GM10266 (cell line): ENCODE measurements around the gene GGACT.

ENCODE experiments used
- DNase-seq: peaks from one replicate; pipeline ENCODE4 v3.0.0; 2012; ENCODE audit errors: extremely low spot score
- CTCF ChIP-seq: IDR thresholded peaks from 2 replicates; pipeline ENCODE4 v1.5.1; 2012; ENCODE audit warnings: mild to moderate bottlenecking, low read depth; ENCODE audit not compliant: control insufficient read depth, insufficient read depth; ENCODE audit errors: missing control alignments

GGACT gene

DNA sequence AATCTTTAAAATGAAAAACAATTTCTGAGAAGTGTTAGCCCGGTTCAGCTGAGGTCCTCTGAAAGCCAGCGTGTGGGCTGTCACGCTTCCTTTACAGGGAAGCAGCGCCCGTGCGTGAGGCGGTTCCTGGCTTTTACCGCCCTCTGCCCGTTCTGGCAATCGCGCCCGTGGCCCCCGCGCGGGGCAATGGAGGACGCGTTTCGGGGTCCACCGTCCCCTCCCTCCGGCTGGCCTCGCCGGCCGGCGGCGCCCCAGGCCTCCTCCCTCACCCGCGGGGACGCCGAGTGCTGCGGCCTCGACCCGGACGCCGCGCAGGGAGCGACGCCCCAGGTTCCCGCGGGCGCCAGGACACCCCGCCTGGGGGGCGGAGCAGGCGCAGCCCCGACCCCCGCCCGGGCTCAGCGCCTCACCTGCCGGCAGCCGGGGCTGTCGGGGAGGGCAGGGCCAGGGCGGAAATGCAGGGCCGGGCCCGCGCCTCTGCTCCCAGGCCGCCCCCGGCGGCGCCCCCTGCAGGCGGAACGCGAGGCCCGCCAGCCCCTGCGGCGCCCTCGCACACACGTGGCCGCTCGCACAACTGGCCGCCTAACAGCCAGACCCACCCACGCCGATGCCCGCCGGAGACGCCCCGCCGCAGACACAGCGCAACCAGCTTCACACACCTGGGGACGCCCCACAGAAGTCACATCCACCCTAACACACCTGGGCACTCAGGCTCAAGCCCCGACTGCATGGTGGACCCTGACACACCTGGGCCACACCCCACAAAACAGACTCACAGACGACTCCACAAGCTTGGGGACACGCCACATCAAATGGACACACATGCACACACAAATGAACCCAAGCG lies at the start of gene GGACT:
Gene GGACT (minus strand): TSS at position 459 of the 847 bp plus-strand sequence. CDS start 56,198 bp downstream, outside the sequence.
- TF ChIP-seq CTCF, result peak; percentile 89

GRCh38 chr13:100637796-100638195 lies 49.2 kb upstream of the GGACT start:
- no peak for DNase-seq

More for the DNA sequence above, at the start of gene GGACT:
- peak; percentile 93 for DNase-seq

DNA sequence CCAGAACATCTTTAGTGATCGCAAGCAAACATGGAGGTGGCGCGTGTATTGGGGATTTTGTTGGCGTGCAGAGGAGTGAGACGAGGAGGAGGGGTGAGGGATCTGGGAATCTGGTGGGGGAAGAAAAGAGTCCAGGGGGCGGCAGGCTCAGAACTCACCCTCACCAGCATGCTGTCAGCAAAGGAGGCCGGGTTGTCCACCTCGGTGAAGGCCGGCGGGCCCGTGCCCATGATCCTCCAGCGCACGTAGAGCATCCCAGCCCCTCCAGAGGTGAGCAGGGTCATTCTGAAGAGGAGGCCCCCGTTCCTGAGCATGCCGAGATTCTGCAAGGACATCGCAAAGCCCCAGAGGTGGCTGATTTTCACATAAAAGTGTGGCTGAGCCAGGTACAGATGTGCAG lies 48.8 kb upstream of the GGACT start:
- no peak for DNase-seq
- TF ChIP-seq CTCF, result no peak

More at GRCh38 chr13:100637796-100638195, 49.2 kb upstream of the GGACT start:
- no peak for TF ChIP-seq CTCF

- DNase-seq, result no peak
- TF ChIP-seq CTCF, result no peak
These were observed 47.9 kb upstream of the GGACT start for GRCh38 chr13:100636441-100636840.

GRCh38 chr13:100636004-100636403 lies 47.4 kb upstream of the GGACT start:
- TF ChIP-seq CTCF, result no peak
- no peak for DNase-seq

DNA sequence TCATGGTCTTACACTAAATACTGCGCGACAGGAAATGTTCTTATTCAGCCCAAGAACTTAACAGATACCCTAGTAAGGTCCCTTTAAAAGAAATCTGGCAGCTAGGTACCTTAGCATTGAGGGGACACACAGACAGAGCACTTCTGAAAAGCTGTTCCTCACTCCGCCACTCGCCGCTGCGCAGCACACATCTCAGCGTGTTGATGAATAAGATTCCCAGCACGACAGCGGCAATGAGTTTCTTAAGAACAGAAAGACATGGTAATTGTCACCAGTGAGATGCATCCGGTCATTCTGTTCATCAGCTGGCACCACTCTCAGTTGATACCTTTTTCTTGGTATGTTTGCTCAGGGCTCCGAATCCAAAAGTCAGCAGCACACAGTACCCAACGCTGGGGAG lies 46.1 kb upstream of the GGACT start:
- no peak for DNase-seq
- TF ChIP-seq CTCF, result no peak

GRCh38 chr13:100633461-100633860 lies 44.9 kb upstream of the GGACT start:
- TF ChIP-seq CTCF, result no peak
- no peak for DNase-seq
